Neutrophil (primary cell): ENCODE results near the gene SSH2.

Experiments used
- H3K27ac ChIP-seq: fragments of 200-600 bp; sonication (generic); 2 replicates; pipeline ENCODE4 v1.5.1; 2016; ENCODE audit warnings: mild to moderate bottlenecking, moderate library complexity
- H3K27me3 ChIP-seq: fragments of 200-600 bp; sonication (generic); 2 replicates; pipeline ENCODE4 v1.6.0; 2016; ENCODE audit warnings: mild to moderate bottlenecking
- H3K36me3 ChIP-seq: fragments of 200-600 bp; sonication (generic); 2 replicates; pipeline ENCODE4 v1.5.1; 2017
- H3K4me1 ChIP-seq, 2 experiments: fragments of 200-600 bp in 1 of 2; sonication (generic) in 1 of 2; 1 replicate in 1 of 2; 2 replicates in 1 of 2; pipeline versions ENCODE4 v1.5.1 to v1.6.1; 2013 to 2016; ENCODE audit warnings: low read depth in 1 of 2, low read length in 1 of 2, mild to moderate bottlenecking in 1 of 2, moderate library complexity in 1 of 2; ENCODE audit not compliant: control insufficient read depth in 1 of 2, insufficient read depth in 1 of 2
- H3K4me3 ChIP-seq, 2 experiments: fragments of 200-600 bp in 1 of 2; sonication (generic) in 1 of 2; 1 replicate in 1 of 2; 2 replicates in 1 of 2; pipeline ENCODE4 v1.5.1; 2013 to 2016; ENCODE audit warnings: low read depth in 1 of 2, low read length in 1 of 2, mild to moderate bottlenecking in 1 of 2, moderate library complexity in 1 of 2
- H3K9me3 ChIP-seq: fragments of 200-600 bp; sonication (generic); 2 replicates; pipeline ENCODE4 v1.5.1; 2016
- TF ChIP-seq, protein P1 (sequence below): fragments of 200-600 bp; sonication (generic); IDR thresholded peaks from 2 replicates; pipeline ENCODE4 v1.5.1; 2016; ENCODE audit warnings: antibody characterized with exemption

SSH2 gene

DNA sequence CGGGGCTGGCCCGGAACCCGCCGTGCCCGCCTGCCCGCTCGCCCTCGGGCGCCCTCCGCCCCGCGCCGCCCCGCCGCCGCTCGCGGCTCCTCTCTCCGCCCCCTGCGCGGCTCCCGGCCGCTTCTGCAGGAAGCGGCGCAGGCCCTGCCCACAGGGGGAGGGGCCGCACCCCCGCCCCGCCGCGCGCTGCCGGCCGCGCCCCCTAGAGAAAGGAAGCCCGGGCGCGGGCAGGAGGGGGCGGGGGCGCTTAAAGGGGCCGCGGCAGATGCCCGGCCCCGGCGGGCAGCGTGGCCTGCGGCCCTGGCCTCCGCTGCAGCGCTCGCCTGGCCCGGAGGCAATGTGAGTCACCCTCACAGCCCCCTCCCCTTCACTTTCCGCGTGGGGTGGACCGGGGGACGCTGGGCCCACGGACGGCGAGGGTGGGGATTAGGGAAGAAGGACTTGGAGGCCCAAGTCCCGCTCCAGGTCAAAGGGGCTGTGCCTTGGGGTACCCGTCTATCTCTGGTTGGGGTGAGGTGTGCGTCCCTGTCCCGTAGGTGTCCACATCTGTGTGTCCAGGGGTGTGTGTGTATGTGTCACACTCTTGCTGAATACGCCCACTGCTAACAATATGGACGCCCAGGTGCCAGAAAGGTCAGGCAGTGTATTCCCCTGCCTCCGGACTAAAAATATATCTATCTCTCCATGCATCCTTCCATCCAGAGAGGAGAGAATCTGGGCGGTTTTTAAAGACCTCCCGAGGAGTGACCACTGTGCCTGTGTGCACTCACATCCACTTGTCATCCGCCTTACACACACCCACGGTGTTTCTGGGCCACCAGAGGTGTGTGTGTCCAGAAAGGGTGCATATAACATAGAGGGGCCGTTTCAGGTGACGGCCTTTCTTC lies 340.3 kb downstream of the SSH2 start, which contains the start of gene GIT1:
Gene GIT1, minus strand, starts transcription at position 125 of the 887 bp plus-strand sequence. CDS start 270 bp downstream, outside the sequence.
- Histone ChIP-seq H3K4me1 (peaks cover 62 to 63% of the 10 kb centered on the region in 2 experiments), H3K36me3 (no peaks in the 10 kb centered on the region), H3K9me3 (no peaks in the 10 kb centered on the region), H3K27ac (peak within 1 kb of the TSS; percentile 41), H3K4me3 (peak within 1 kb of the TSS; percentile 74 to 81), H3K27me3 (peaks cover 61% of the 10 kb centered on the region)
- TF ChIP-seq, protein P1, sequence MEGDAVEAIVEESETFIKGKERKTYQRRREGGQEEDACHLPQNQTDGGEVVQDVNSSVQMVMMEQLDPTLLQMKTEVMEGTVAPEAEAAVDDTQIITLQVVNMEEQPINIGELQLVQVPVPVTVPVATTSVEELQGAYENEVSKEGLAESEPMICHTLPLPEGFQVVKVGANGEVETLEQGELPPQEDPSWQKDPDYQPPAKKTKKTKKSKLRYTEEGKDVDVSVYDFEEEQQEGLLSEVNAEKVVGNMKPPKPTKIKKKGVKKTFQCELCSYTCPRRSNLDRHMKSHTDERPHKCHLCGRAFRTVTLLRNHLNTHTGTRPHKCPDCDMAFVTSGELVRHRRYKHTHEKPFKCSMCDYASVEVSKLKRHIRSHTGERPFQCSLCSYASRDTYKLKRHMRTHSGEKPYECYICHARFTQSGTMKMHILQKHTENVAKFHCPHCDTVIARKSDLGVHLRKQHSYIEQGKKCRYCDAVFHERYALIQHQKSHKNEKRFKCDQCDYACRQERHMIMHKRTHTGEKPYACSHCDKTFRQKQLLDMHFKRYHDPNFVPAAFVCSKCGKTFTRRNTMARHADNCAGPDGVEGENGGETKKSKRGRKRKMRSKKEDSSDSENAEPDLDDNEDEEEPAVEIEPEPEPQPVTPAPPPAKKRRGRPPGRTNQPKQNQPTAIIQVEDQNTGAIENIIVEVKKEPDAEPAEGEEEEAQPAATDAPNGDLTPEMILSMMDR = peak; percentile 32

DNA sequence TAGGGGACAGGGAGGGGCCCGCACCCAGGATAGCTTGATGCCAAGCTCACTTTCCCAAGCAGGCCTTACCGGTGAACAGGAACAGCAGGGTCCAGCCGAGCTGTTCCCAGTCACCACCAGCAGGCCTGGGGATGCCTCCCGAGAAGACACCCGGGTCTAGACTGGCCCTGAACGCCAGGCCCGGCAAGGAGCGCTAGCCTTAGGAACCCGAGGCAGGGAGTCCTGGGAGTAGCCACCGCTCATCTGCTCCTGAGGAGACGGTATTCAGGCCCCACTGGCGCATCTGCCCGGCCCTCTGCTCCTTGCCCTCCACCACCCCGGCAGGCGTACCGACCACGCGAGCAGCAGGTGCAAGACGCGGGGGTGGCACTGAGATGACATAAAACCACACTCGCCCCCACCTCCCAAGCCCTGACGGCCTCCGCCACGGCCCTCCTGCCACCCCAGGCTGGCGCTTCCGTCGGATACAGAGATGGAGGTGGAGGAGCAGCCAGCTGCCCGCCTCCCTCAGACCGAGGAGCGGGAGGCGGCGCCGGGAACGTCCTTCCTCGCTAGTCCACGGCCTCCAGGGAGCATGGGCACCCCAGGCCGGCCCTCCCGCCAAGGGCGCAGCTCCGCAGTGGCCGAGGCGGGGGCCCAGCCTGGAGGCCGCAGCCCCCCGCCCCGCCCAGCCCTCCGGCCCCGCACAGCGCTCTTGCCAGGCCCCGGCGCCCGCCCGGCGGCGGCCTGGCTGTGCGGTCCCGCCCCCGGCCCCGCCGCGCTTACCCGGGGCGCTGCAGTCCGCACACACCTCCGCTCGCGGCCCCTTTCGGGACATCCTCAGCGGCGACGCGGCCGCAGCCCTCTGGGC lies 341.2 kb downstream of the SSH2 start:
- peaks cover 57 to 61% of the 10 kb centered on the region in 2 experiments for H3K4me1 ChIP-seq
- H3K4me3 ChIP-seq = peak overlapping the region; percentile 74 to 80

DNA sequence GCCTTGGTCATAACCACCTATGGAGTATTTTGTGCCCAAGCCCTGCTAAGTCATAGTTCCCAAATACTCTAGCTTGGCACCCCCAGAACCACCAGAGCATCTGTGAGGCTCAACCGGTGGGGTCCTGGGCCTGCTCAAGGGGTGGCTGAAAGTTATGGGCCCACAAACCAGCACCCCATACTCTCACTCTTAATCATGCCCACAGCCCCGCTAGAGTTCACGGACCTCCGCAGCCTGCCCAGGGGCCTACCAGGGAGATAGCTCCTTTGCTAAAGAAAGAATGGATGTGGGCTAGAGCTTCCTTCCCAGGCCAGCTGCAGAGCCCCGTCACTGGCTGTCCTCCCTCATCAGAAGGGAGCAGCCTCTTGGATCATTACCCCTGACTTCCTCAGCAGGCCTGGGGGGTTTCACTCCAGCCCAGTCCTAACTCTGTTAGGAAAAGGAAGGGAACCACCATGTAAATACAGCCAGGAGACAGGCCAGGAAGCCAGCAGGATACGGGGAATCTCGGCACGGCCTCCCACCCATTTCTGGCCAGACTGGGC lies 341.9 kb downstream of the SSH2 start:
- no peaks in the 10 kb centered on the region for H3K9me3 ChIP-seq
- TF ChIP-seq, protein P1 = no peak
- no peaks in the 10 kb centered on the region for H3K36me3 ChIP-seq
- peaks cover 54 to 57% of the 10 kb centered on the region in 2 experiments for H3K4me1 ChIP-seq
- peaks cover 46% of the 10 kb centered on the region for H3K27me3 ChIP-seq
- no peak overlapping the region for H3K27ac ChIP-seq
- H3K4me3 ChIP-seq = peak overlapping the region; percentile 74 to 80

More for the DNA sequence above, 341.2 kb downstream of the SSH2 start:
- Histone ChIP-seq H3K9me3 (no peaks in the 10 kb centered on the region), H3K27ac (peak overlapping the region; percentile 41), H3K27me3 (peaks cover 51% of the 10 kb centered on the region), H3K36me3 (no peaks in the 10 kb centered on the region)
- TF ChIP-seq, protein P1 = no peak

DNA sequence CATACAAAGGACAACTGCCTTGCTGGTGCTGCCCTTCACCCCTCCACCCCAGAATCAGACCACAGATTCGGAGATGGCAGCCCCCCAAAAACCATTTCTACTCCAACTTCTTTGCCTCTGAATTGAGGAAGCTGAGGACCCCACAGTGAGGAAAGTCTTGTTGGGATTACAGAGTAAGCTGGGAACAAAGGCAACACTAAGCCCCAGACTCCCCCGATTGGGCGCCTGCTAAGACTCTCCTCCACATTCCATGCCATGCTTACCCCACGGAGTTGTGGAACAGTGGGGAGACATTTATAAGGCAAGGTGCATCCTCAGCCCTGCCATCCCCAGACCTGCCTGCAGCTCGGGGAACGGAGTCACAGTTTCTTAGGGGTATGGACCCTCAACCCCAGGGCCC lies 342.4 kb downstream of the SSH2 start:
- Histone ChIP-seq H3K9me3 (no peaks in the 10 kb centered on the region), H3K27me3 (peaks cover 41% of the 10 kb centered on the region), H3K27ac (no peak overlapping the region), H3K4me1 (peaks cover 50 to 53% of the 10 kb centered on the region in 2 experiments), H3K36me3 (no peaks in the 10 kb centered on the region), H3K4me3 (no peak overlapping the region)
- TF ChIP-seq, protein P1 = no peak
